Heart right ventricle (tissue), 16 donors: ENCODE measurements around the gene PRMT3. TPM values are rescaled to one million over a fixed set of nuclear protein-coding genes. Genes with fewer than 3 reads are reported as not detected.
"Not testable (repeated sequence)": the region's sequence is repeated elsewhere in the genome, so short reads cannot be mapped to it uniquely, and the experiment has no call there.

Source experiments
- ATAC-seq, 8 donors: fragments of 200-7000 bp; cut with Tn5 transposase; one replicate each; pipeline ENCODE4 v1.9.1; 2020; ENCODE audit warnings: mild to moderate bottlenecking in 8 of 8, moderate library complexity in 8 of 8, moderate number of reproducible peaks in 1 of 8
- DNase-seq, 2 donors: peaks; one replicate each; pipeline ENCODE4 v3.0.0-alpha.2; 2020
- H3K27ac ChIP-seq, 10 donors: fragments of 200-600 bp; sonication (generic) in 2 of 10; one replicate each; pipeline versions ENCODE4 v1.5.0 to v1.8.0; 2020 to 2022; ENCODE audit warnings: mild to moderate bottlenecking in 3 of 10
- H3K27me3 ChIP-seq, 7 donors: fragments of 200-600 bp; one replicate each; pipeline ENCODE4 v1.8.0; 2021 to 2022; ENCODE audit warnings: mild to moderate bottlenecking in 2 of 7
- H3K36me3 ChIP-seq, 9 donors: fragments of 200-600 bp; sonication (generic) in 1 of 9; one replicate each; pipeline versions ENCODE4 v1.5.0 to v1.8.0; 2020 to 2022; ENCODE audit warnings: mild to moderate bottlenecking in 2 of 9
- H3K4me1 ChIP-seq, 9 donors: fragments of 200-600 bp; sonication (generic) in 1 of 9; one replicate each; pipeline versions ENCODE4 v1.5.0 to v1.8.0; 2020 to 2022; ENCODE audit warnings: mild to moderate bottlenecking in 4 of 9
- H3K4me3 ChIP-seq, 10 donors: fragments of 200-600 bp; sonication (generic) in 2 of 10; one replicate each; pipeline versions ENCODE4 v1.5.0 to v1.8.0; 2020 to 2022; ENCODE audit warnings: mild to moderate bottlenecking in 7 of 10, moderate library complexity in 2 of 10
- H3K9me3 ChIP-seq, 11 donors: fragments of 200-600 bp in 10 of 11; sonication (generic) in 2 of 11; one replicate each; pipeline versions ENCODE4 v1.5.0 to v1.8.0; 2013 to 2022; ENCODE audit warnings: mild to moderate bottlenecking in 2 of 11, control low read depth in 1 of 11, moderate library complexity in 1 of 11
- WGBS, 2 donors: extraction: QIAGEN DNeasy Blood & Tissue Kit; methylation state at CpG; one replicate each; pipeline ENCODE4 v1.1.7; 2013; ENCODE audit warnings: inconsistent platforms in 1 of 2; 5-methylcytosine and 5-hydroxymethylcytosine counted together
- intact Hi-C, 10 donors: fragments of 100-400 bp; cut with DNase I; formaldehyde crosslinking; loops; one replicate each; pipeline versions ENCODE4 v1.11.1 to v1.14.2; 2022
- polyA plus RNA-seq, 2 donors: library from polyadenylated mRNA; stranded (reverse); fragments of 200-250 nt; gene quantifications; one replicate each; pipeline ENCODE4 v1.2.3, GENCODE V29; 2013
- total RNA-seq, 10 donors: library from RNA; stranded (reverse); fragmentation: NEBNext Ultra II Directional in 3 of 10; extraction: Animal tissue kit (Norgen Biotek cat#: 25700) in 3 of 10; gene quantifications; one replicate each; pipeline versions ENCODE4 v1.2.1 to v1.2.4, GENCODE V29; 2021 to 2023
- TF ChIP-seq, protein P1 (sequence below), 9 donors: fragments of 200-600 bp; sonication (generic) in 2 of 9; IDR thresholded peaks; one replicate each; pipeline versions ENCODE4 v1.5.0 to v1.8.0; 2021 to 2022; ENCODE audit warnings: antibody characterized with exemption in 9 of 9, mild to moderate bottlenecking in 5 of 9, moderate library complexity in 1 of 9
- donor health status: Arrhythmogenic right ventricular cardiomyopathy.
- donor health status: ischemic (EF 13 %, LVEDD 7.1; RV severe dilation, severe dysfunction).
- donor health status: healthy with polysubstance abuse.
- donor health status: DM: no; HTN: yes; CAD: no.
- donor health status: DM: no; HTN: no; CAD: no.
- donor health status: ischemic (EF 25% LVEDD 6.9; RV normal size, moderate dysfunction).
- donor health status: ischemic (EF 25% LVEDD 5.7; RV mildly dilated, moderate dysfunction).
- donor health status: healthy.
- donor health status: DM: yes; HTN: yes; CAD: no.
- donor health status: Ischemic cardiomyopathy.
- donor health status: ischemic (EF 35%, LVEDD 5.7; RV mildly dilated, moderate dysfunction).
- donor health status: nonischemic (EF 11% LVEDD 7.7; RV severe dilation, severe dysfunction).
- donor health status: DM: yes; HTN: yes; CAD: no.
- donor health status: PGD.
- donor health status: ischemic (EF 29% LVEDD 5.4; RV normal size, mild dysfunction).
- donor health status: nonischemic (EF 23%, LVEDD 6.1; RV moderate dilation, normal function).

PRMT3 gene
- total and polyA plus RNA-seq, 12 donors, result 7.3 to 16.3 (median 11.5) TPM

DNA sequence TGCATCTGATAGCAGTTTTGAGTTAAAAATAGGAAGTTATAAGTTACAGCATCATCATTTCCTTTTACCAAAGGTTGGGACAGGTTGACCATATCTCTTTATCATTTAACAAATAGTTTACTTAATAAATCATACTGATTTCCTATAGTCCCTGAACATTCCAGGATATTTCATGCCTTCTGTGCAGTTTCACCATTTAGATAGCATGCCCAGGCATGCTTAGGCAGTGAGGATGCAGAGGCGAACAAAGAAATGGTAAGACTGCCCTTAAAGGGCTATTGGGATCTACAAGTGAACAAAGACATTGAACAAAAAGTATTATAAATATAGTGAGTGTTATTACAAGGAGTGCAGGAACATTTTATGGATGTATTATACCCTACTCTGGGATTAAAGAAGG is 96.4 kb downstream of the PRMT3 start:
- Histone ChIP-seq H3K27me3 (no peaks in the 10 kb centered on the region), H3K4me3 (no peak overlapping the region), H3K9me3 (no peaks in the 10 kb centered on the region), H3K36me3 (peaks cover 0 to 7% (median 0%) of the 10 kb centered on the region in 9 donors), H3K27ac (no peak overlapping the region), H3K4me1 (no peaks in the 10 kb centered on the region)
- DNase-seq, result no peak
- 98% methylated on average over 1 of the region's 1 CpG for WGBS, 2 donors
- TF ChIP-seq, protein P1, sequence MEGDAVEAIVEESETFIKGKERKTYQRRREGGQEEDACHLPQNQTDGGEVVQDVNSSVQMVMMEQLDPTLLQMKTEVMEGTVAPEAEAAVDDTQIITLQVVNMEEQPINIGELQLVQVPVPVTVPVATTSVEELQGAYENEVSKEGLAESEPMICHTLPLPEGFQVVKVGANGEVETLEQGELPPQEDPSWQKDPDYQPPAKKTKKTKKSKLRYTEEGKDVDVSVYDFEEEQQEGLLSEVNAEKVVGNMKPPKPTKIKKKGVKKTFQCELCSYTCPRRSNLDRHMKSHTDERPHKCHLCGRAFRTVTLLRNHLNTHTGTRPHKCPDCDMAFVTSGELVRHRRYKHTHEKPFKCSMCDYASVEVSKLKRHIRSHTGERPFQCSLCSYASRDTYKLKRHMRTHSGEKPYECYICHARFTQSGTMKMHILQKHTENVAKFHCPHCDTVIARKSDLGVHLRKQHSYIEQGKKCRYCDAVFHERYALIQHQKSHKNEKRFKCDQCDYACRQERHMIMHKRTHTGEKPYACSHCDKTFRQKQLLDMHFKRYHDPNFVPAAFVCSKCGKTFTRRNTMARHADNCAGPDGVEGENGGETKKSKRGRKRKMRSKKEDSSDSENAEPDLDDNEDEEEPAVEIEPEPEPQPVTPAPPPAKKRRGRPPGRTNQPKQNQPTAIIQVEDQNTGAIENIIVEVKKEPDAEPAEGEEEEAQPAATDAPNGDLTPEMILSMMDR (IDR thresholded peaks at IDR 0.05), result no peak
- intact Hi-C loops, result no loop called here
- ATAC-seq, result no peak

DNA sequence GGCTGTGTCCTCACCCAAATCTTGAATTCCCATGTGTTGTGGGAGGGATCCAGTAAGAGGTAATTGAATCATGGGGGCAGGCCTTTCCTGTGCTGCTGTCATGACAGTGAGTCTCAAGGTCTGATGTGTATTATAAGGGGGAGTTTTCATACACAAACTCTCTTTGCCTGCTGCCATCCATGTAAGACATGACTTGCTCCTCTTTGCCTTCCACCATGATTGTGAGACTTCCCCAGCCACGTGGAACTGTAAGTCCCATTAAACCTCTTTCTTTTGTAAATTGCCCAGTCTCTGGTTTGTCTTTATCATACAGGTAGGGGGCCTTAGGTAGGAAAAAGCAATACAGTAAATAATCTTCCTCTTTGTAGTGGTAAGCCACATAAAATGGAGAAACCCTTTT is 96.9 kb downstream of the PRMT3 start:
- H3K4me1 ChIP-seq, H3K27ac ChIP-seq, ATAC-seq, intact Hi-C loops, H3K9me3 ChIP-seq, DNase-seq, H3K27me3 ChIP-seq, H3K36me3 ChIP-seq, H3K4me3 ChIP-seq: not testable (repeated sequence)
- WGBS, 2 donors, result 91 to 97% methylated on average over 1 of the region's 1 CpG

DNA sequence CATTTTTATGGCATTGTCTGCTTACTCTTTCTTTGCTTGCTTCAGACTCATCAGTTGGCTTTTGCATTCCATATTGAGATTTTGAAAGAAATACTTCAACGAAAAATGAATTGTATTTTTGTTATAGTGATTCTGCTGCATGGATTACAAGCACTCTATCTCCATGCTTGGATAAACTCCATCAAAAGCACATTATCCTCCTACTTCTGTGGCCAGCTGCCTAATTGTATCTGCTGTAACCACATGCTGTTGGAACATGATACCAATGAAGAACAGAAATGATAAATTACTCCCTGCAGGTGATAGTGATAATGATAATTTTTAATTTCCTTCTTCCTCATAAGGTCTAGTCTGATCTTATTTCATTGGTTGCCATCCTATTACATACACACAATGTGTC is 100.8 kb downstream of the PRMT3 start:
- Histone ChIP-seq H3K27ac (no peak overlapping the region), H3K4me1 (no peaks in the 10 kb centered on the region), H3K4me3 (no peak overlapping the region), H3K27me3 (no peaks in the 10 kb centered on the region), H3K9me3 (no peaks in the 10 kb centered on the region), H3K36me3 (peaks cover 0 to under 1% (median 0%) of the 10 kb centered on the region in 9 donors)
- intact Hi-C loops, result no loop called here
- no peak for ATAC-seq
- TF ChIP-seq, protein P1 (IDR thresholded peaks at IDR 0.05), result no peak
- WGBS, 2 donors, result 82 to 86% methylated on average over 1 of the region's 1 CpG
- DNase-seq, result no peak

DNA sequence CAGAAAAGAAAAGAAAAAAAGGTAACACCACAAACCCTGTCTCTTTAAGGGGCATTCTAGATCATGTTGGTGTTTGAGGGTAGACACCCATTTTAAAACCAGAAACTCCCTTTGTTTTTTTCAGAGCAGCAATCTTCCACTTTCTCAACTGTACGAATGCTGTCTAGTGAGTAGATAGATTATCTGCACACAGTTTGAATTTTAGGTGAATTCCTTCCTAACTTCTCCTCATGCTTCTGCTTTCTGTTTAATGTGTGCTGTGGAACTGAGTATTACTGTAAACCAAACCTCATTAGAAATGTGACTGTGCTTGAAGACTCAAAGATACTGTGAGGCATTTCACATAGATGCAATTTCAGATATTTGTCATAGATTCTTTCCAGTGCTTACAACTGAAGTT is 102.4 kb downstream of the PRMT3 start:
- no peak for ATAC-seq
- no peaks in the 10 kb centered on the region for H3K9me3 ChIP-seq
- H3K36me3 ChIP-seq, result peaks cover 0 to 16% (median 0%) of the 10 kb centered on the region in 9 donors
- no peaks in the 10 kb centered on the region for H3K27me3 ChIP-seq
- no peak overlapping the region for H3K4me3 ChIP-seq
- WGBS, 2 donors, result 89 to 94% methylated on average over 1 of the region's 1 CpG
- TF ChIP-seq, protein P1 (IDR thresholded peaks at IDR 0.05), result no peak
- intact Hi-C loops, result no loop called here
- H3K27ac ChIP-seq, result no peak overlapping the region
- DNase-seq, result no peak
- no peaks in the 10 kb centered on the region for H3K4me1 ChIP-seq

DNA sequence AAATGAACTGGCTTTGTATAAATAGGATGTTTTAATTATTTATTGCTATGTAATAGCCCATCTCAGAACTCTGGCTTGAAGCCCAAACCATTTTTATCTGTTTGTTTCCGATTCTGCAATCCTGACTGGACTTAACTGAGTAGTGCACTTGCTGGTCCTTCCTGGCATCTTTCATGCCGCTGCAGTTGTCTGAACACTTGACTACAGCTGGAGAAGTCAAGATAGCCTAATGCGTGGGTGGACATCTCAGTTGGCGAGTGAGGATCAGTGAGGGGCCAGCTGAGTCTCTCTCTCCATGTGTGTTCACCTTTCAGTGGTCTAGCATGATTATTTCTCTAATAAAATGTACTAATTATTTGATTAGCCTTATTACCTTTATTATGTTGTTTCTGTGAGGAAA is 105.8 kb downstream of the PRMT3 start:
- Histone ChIP-seq H3K27ac (no peak overlapping the region), H3K36me3 (peaks cover 0 to 42% (median 0%) of the 10 kb centered on the region in 9 donors), H3K27me3 (no peaks in the 10 kb centered on the region), H3K9me3 (no peaks in the 10 kb centered on the region), H3K4me3 (no peak overlapping the region), H3K4me1 (no peaks in the 10 kb centered on the region)
- intact Hi-C loops, result no loop called here
- WGBS, 2 donors, result 68 to 69% methylated on average over 4 of the region's 4 CpGs
- no peak for DNase-seq
- ATAC-seq, result no peak
- TF ChIP-seq, protein P1 (IDR thresholded peaks at IDR 0.05), result no peak
